GM04503 (cell line): ENCODE results near the gene RPS15.
"Not testable (repeated sequence)": the region's sequence is repeated elsewhere in the genome, so short reads cannot be mapped to it uniquely, and the experiment has no call there.

Experiments used
- DNase-seq: peaks from one replicate; pipeline ENCODE4 v3.0.0-alpha.2; 2012; ENCODE audit warnings: low read depth

The RPS15 gene

GRCh38 chr19:1435378-1435989 lies 2.7 kb upstream of the RPS15 start:
- no peak for DNase-seq

GRCh38 chr19:1437609-1438008 lies 587 bp upstream of the RPS15 start:
- DNase-seq = no peak

- no peak for DNase-seq
Measured at GRCh38 chr19:1438933-1439354, 748 bp downstream of the RPS15 start.

GRCh38 chr19:1439525-1440417 lies 1.6 kb downstream of the RPS15 start:
- not testable (repeated sequence) for DNase-seq

GRCh38 chr19:1440418-1440801 lies 2.2 kb downstream of the RPS15 start:
- no peak for DNase-seq

- no peak for DNase-seq
Measured at GRCh38 chr19:1441022-1441426, 2.8 kb downstream of the RPS15 start.

- DNase-seq = no peak
Measured at GRCh38 chr19:1441677-1442438, 3.7 kb downstream of the RPS15 start.

- no peak for DNase-seq
Measured at GRCh38 chr19:1445185-1445931, 7.2 kb downstream of the RPS15 start.

- DNase-seq = no peak
Measured at GRCh38 chr19:1445932-1446712, 7.9 kb downstream of the RPS15 start.

- DNase-seq = no peak
Measured at GRCh38 chr19:1446713-1447481, 8.7 kb downstream of the RPS15 start.

GRCh38 chr19:1447504-1447903 lies 9.3 kb downstream of the RPS15 start:
- no peak for DNase-seq

- no peak for DNase-seq
Measured at GRCh38 chr19:1447944-1448343, 9.7 kb downstream of the RPS15 start.

- no peak for DNase-seq
Measured at GRCh38 chr19:1449467-1450442, 11.6 kb downstream of the RPS15 start, which contains the start of gene APC2. Gene APC2 (plus strand): TSS chr19:1450121. CDS start chr19:1453002, 2,881 bp downstream.

- DNase-seq = no peak
Measured at GRCh38 chr19:1450735-1451731, 12.8 kb downstream of the RPS15 start.

GRCh38 chr19:1451916-1452801 lies 14.0 kb downstream of the RPS15 start:
- no peak for DNase-seq

- DNase-seq = no peak
Measured at GRCh38 chr19:1452802-1453524, 14.8 kb downstream of the RPS15 start.
